GM20000 (cell line): ENCODE results near the gene MYO5B.

Experiments
- DNase-seq: peaks from one replicate; pipeline ENCODE4 v3.0.0; 2012; ENCODE audit warnings: low spot score
- TF ChIP-seq, protein P1 (sequence below): IDR thresholded peaks from 2 replicates; pipeline ENCODE4 v1.5.1; 2012; ENCODE audit warnings: mild to moderate bottlenecking, control low read depth; ENCODE audit errors: extremely low read depth, missing control alignments

Gene MYO5B

DNA sequence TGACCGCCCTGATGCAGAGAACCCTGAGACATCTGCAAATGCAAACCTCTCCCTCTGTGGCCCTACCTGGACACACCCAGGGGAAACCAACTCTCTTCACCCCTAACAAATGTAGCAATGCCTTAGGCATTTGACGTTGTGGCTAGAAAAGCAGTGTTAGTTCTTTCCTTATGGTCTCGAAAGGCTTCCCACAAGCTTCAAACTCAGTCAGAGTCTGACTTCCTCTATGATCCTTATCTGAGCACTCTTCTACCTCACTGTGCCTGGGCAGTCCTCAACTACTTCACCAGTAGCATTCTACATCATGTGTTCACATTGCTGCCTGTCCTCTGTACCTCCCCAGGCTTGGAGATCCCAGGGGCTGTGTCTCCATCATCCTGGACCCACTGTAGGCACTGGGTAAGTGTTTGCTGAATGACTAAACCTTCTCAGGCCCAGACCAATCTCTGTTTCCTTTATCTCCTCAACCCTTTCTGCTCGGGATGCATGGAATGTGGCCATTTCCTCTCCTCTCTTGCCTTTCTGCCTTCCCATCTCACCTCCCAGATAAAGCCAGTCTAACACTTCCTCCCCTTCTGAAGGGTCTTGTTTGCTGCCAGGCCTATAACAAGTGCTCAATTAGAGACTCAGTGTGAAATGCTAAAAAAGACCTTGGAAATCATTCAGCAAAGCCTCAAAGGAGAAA, 289.9 kb downstream of the MYO5B start:
- TF ChIP-seq, protein P1, sequence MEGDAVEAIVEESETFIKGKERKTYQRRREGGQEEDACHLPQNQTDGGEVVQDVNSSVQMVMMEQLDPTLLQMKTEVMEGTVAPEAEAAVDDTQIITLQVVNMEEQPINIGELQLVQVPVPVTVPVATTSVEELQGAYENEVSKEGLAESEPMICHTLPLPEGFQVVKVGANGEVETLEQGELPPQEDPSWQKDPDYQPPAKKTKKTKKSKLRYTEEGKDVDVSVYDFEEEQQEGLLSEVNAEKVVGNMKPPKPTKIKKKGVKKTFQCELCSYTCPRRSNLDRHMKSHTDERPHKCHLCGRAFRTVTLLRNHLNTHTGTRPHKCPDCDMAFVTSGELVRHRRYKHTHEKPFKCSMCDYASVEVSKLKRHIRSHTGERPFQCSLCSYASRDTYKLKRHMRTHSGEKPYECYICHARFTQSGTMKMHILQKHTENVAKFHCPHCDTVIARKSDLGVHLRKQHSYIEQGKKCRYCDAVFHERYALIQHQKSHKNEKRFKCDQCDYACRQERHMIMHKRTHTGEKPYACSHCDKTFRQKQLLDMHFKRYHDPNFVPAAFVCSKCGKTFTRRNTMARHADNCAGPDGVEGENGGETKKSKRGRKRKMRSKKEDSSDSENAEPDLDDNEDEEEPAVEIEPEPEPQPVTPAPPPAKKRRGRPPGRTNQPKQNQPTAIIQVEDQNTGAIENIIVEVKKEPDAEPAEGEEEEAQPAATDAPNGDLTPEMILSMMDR: no peak
- DNase-seq: no peak

DNA sequence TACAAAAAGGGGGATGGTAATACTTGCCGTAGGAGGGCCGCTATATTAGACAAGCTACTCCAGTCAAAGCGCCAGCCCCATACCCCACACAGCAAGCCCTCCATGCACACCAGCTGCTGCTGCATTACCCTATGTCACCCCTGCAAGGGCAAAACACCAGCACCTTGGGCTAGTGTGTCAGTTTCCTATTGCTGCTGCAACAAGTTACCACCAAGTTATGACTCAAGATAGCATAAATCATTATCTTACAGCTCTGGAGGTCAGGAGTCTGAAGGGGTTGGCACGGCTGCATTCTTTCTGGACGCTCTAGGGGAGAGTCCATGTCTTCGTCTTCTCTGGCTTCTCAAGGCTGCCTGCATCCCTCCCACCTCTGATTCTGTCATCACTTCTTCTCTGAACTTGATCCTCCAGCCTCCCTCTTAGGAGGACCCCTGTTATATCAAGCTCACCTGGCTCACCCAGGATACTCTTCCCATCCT, 293.0 kb downstream of the MYO5B start:
- DNase-seq: no peak

DNA sequence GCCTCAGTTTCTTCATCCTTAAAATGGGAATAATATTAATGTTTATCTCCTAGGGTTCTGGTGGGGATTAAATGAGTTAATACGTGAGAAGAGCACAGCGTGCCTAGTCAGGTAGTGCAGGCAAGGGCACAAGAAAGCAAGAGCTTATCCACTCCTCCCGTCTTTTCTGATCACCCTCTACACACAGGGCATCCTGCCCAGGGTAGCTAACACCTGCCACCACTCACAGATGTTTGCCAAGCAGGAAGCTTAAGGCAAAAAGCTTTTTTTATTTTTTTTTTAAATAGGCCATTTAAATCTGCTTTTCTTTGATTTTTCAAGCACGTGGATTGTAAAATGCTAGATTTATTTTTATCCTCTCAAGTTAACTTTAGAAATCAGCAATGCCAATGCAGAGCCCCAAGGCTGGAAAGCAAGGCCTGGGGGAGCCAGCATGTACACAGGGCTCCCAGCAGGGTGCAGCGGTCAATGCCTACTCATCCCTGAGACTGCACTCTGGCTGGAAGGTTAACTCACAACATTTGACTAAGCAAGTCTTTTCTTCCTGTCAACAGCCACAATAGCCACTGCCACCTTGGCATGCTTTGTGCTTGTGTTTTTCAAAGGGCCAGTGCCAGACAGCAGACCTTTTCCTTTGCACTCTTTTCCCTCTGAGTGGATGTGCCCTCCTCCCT, 295.2 kb downstream of the MYO5B start:
- TF ChIP-seq, protein P1: no peak
- no peak for DNase-seq

More for the DNA sequence above, 293.0 kb downstream of the MYO5B start:
- TF ChIP-seq, protein P1: no peak

DNA sequence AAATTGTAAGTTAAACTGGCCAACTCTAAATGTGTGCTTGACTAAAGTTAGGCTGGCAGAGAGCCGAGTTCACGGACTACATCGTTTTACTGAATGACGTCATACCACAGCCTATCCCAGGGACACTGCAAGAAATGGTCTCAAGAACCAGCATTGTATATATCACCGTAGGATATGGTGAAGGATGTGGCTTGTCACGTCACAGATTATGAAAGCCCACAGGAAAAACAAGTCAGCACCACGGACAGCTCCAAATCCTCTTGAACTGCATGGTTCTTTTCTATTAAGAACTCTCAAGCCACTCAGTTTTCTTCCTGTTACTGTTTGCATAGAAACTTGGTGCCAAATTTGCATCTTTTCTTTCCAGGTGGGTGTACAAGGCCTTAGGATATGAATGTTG, 296.5 kb downstream of the MYO5B start:
- TF ChIP-seq, protein P1: no peak
- peak; percentile 25 for DNase-seq

DNA sequence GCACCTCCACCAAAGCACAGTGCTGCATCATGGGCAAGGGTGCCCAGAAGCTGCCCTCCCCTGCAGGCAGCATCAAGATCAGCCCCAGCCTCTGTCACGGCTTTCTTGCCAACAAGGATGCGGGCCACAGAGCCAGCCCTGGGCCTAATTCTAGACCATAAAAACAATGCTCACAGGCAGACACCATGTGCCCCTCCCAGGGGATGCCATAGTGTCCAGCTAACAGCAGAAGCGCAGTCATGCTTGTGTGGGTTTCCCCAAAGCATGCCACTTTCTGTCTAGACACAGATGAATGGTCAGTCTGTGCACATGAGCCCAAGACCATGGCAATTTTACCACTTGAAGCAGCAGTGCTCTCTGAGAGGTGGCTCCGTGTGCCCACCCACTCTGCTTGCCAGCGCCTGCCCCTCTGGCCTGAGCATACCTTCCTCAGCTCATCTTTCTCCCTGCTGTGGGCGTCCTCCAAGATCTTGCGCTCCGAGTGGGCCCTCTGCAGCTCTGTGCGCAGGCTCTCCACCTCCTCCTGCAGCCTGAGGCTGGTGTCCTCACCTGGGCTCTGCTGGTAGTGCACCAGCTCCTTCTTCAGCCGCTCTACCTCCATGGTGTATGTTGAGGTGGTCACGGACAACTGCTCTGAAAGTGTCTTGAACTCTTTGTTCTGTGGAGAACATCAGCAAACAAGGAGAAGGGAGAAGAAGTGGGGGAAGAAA, 300.3 kb downstream of the MYO5B start:
- TF ChIP-seq, protein P1: no peak
- no peak for DNase-seq

DNA sequence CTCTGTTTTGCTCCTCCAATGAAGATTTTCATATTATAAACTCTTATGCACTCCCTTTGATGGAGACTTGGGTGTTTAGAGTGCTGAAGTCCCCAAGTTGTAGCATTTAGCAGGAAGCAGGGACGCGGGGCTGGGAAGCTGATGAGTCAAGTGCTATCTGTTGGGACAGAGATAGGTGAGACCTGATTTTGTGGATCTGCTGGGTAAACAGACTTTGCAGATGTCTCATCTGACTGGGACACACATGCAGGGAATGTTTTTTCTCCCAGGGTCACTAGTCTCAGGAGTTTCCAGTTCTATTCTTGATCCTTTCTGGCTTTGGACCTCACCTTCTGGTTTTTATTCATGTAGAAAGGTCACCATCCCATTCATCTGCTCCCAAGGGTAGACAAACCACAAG, 301.9 kb downstream of the MYO5B start:
- DNase-seq: no peak
- TF ChIP-seq, protein P1: no peak
